ENCODE data around the gene TECTB. TPM values are rescaled to one million over a fixed set of nuclear protein-coding genes. Genes with fewer than 3 reads are reported as not detected.

The TECTB gene
- total RNA-seq, 2 donors from 2014 or later, result not detected

DNA sequence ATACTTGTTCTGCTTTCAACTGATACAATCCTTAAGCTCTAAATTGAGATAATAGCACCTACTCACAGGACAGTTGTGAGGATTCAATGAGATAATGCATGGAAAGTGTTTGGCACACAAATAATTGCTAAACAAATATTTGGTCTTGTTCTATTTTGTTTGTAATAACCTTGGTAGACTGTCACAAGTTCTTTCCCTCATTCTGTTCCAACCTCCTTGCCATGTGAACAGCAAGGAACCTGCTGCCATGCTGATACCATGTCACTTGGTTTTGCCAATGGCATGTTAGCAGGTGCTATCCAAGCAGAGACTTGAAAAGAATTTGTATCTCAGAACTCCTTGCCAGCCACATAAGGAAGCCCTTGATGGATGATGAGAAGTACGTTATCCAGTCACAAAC lies 24.8 kb upstream of the TECTB start:
- Histone ChIP-seq H3K9me3 (no peaks in the 10 kb centered on the region), H3K27me3 (no peaks in the 10 kb centered on the region), H3K4me1 (no peaks in the 10 kb centered on the region), H3K27ac (no peak overlapping the region), H3K36me3 (replicated peaks in 1 of 2; ENCODE audit: insufficient read depth in 1 of 2, low read depth in 2 of 2) (no peaks in the 10 kb centered on the region), H3K4me3 (no peak overlapping the region)
- ATAC-seq (no peak), DNase-seq (no peak)
- 69 to 82% methylated on average over 1 of the region's 1 CpG for WGBS, 2 donors
- no peak for TF ChIP-seq POLR2A (IDR thresholded peaks at IDR 0.05)
- TF ChIP-seq, protein P1, sequence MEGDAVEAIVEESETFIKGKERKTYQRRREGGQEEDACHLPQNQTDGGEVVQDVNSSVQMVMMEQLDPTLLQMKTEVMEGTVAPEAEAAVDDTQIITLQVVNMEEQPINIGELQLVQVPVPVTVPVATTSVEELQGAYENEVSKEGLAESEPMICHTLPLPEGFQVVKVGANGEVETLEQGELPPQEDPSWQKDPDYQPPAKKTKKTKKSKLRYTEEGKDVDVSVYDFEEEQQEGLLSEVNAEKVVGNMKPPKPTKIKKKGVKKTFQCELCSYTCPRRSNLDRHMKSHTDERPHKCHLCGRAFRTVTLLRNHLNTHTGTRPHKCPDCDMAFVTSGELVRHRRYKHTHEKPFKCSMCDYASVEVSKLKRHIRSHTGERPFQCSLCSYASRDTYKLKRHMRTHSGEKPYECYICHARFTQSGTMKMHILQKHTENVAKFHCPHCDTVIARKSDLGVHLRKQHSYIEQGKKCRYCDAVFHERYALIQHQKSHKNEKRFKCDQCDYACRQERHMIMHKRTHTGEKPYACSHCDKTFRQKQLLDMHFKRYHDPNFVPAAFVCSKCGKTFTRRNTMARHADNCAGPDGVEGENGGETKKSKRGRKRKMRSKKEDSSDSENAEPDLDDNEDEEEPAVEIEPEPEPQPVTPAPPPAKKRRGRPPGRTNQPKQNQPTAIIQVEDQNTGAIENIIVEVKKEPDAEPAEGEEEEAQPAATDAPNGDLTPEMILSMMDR (IDR thresholded peaks at IDR 0.05), result no peak
- intact Hi-C loops (cut with DNase I), result no loop called here

DNA sequence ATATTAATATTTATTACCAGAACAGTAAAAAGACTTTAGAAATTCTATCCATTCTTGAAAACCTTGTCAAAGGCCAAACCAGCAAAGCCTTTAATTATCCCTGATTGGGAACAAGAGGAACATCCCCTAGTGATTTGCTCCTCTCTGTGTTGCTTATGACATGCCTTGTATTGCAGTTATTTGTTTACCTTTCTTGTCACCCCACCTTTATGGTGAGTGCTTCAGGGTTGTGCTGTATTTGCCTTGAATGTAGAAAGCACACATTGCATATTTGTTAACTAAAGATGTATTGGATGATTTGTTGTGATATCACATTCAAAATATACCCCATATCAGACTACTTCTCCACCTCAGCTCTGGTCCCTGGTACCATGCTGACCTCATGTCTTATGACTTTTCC lies 23.5 kb upstream of the TECTB start:
- intact Hi-C loops (cut with DNase I), result no loop called here
- no peak overlapping the region for H3K4me3 ChIP-seq
- H3K4me1 ChIP-seq, result no peaks in the 10 kb centered on the region
- H3K36me3 ChIP-seq (replicated peaks in 1 of 2; ENCODE audit: insufficient read depth in 1 of 2, low read depth in 2 of 2), result no peaks in the 10 kb centered on the region
- no peaks in the 10 kb centered on the region for H3K27me3 ChIP-seq
- TF ChIP-seq POLR2A (IDR thresholded peaks at IDR 0.05), result no peak
- TF ChIP-seq, protein P1 (IDR thresholded peaks at IDR 0.05), result no peak
- ATAC-seq, result no peak
- no peak for DNase-seq
- H3K27ac ChIP-seq, result no peak overlapping the region
- H3K9me3 ChIP-seq, result no peaks in the 10 kb centered on the region

DNA sequence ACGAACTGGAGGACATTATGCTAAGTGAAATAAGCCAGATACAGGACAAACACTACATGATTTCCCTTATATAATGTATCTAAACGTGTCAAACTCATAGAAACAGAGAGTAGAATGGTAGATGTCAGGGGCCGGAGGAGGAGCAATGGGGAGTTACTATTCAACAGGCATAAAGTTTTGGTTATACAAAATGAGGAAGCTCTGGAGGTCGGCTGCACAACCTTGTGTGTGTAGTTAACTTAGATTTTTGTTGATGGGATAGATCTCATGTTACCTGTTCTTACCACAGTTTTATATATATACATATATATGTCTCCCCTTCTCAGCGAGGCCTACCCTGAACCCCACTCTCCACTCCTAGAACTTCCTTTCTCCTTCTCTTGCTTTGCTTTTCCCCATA lies 22.4 kb upstream of the TECTB start:
- intact Hi-C loops (cut with DNase I), result no loop called here
- Histone ChIP-seq H3K9me3 (no peaks in the 10 kb centered on the region), H3K27ac (no peak overlapping the region), H3K4me3 (no peak overlapping the region), H3K4me1 (peaks cover 3% of the 10 kb centered on the region), H3K36me3 (replicated peaks in 1 of 2; ENCODE audit: insufficient read depth in 1 of 2, low read depth in 2 of 2) (no peaks in the 10 kb centered on the region), H3K27me3 (no peaks in the 10 kb centered on the region)
- 75% methylated on average over 5 of the region's 5 CpGs for WGBS, 2 donors
- ATAC-seq (no peak), DNase-seq (no peak)
- TF ChIP-seq, protein P1 (IDR thresholded peaks at IDR 0.05), result no peak
- no peak for TF ChIP-seq POLR2A (IDR thresholded peaks at IDR 0.05)

DNA sequence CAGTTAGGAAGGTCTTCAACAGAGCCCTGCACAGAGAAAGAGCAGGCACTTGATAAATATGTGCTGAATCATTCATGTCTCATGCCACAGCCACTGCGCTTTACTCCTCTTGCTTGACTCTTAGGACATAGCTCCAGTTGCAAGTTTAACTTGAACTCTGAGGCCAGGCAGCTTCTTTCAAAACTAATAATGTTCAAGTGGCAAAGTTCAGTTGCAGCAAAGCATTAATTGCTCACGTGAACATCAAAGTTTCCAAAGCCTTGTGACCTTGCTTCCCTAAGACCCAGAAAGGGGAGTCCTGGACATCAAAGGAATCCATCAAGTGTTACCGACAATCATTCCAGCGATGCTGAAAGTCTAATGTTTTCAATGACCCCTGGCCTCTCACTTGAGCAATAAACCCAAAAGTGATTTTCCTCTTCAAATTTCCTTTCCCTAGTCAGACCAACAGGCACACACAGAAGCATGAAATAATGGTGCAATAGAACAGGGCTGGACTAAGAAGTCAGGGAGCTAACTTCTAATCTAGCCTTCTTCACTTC lies 21.8 kb upstream of the TECTB start:
- Histone ChIP-seq H3K9me3 (no peaks in the 10 kb centered on the region), H3K4me3 (no peak overlapping the region), H3K27ac (no peak overlapping the region), H3K4me1 (peaks cover 6% of the 10 kb centered on the region), H3K27me3 (no peaks in the 10 kb centered on the region), H3K36me3 (replicated peaks in 1 of 2; ENCODE audit: insufficient read depth in 1 of 2, low read depth in 2 of 2) (no peaks in the 10 kb centered on the region)
- no peak for ATAC-seq
- 81 to 83% methylated on average over 4 of the region's 4 CpGs for WGBS, 2 donors
- TF ChIP-seq, protein P1 (IDR thresholded peaks at IDR 0.05), result no peak
- no peak for TF ChIP-seq POLR2A (IDR thresholded peaks at IDR 0.05)
- no peak for DNase-seq
- intact Hi-C loops (cut with DNase I), result no loop called here

DNA sequence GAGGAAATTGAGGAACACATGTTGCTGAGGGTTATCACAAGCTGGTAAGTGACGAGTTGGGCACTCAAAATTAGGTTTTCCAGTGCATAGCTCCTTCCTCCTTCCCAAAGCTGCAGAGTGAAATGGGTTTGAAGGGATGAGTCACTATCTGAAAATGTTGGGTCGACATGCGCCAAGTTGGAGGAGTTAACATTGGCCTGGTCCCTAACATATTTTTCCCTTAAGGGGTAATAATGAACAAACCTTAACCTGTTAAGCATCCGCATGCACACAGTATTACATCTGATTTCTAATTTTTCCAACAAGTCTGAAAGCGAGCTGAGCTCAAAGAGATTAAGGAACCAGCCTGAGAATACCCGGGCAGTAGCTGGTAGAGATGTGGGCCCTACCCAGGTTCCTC lies 20.7 kb upstream of the TECTB start:
- Histone ChIP-seq H3K27me3 (no peaks in the 10 kb centered on the region), H3K36me3 (replicated peaks in 1 of 2; ENCODE audit: insufficient read depth in 1 of 2, low read depth in 2 of 2) (no peaks in the 10 kb centered on the region), H3K4me3 (no peak overlapping the region), H3K9me3 (no peaks in the 10 kb centered on the region), H3K27ac (no peak overlapping the region), H3K4me1 (peaks cover 6% of the 10 kb centered on the region)
- ATAC-seq (no peak), DNase-seq (no peak)
- 84% methylated on average over 6 of the region's 6 CpGs for WGBS, 2 donors
- TF ChIP-seq POLR2A (IDR thresholded peaks at IDR 0.05), result no peak
- TF ChIP-seq, protein P1 (IDR thresholded peaks at IDR 0.05), result no peak
- intact Hi-C loops (cut with DNase I), result no loop called here

All from body of pancreas (tissue), 4 donors.